Mesendoderm (in vitro differentiated cells): ENCODE results near the gene CDCA5.
A peak's percentile ranks its signal among the peaks of the same experiment; 100 is the strongest.

ENCODE experiments used
- DNase-seq: peaks from one replicate; pipeline ENCODE4 v3.0.0; 2013
- H2AK5ac ChIP-seq: 2 replicates; pipeline ENCODE4 v1.6.1; 2013; ENCODE audit warnings: low read length, inconsistent platforms
- H2BK120ac ChIP-seq: 2 replicates; pipeline ENCODE4 v1.6.1; 2013; ENCODE audit warnings: low read depth, mild to moderate bottlenecking, low read length, moderate library complexity, mixed read lengths
- H2BK15ac ChIP-seq: replicated peaks from 2 replicates; pipeline ENCODE4 v1.6.1; 2013; ENCODE audit warnings: low read depth, mild to moderate bottlenecking, moderate library complexity
- H2BK5ac ChIP-seq: 2 replicates; pipeline ENCODE4 v1.6.1; 2013; ENCODE audit warnings: low read length, inconsistent platforms
- H3K18ac ChIP-seq: 2 replicates; pipeline ENCODE4 v1.6.1; 2013; ENCODE audit warnings: mild to moderate bottlenecking, low read length, mixed read lengths
- H3K23ac ChIP-seq: one replicate; pipeline ENCODE4 v1.6.1; 2013; ENCODE audit warnings: low read length
- H3K27ac ChIP-seq: 2 replicates; pipeline ENCODE4 v1.5.1; 2013; ENCODE audit warnings: low read depth, mild to moderate bottlenecking, inconsistent platforms, low read length, moderate library complexity
- H3K27me3 ChIP-seq: 2 replicates; pipeline ENCODE4 v1.6.1; 2013; ENCODE audit warnings: low read length, control low read depth, mild to moderate bottlenecking, inconsistent platforms; ENCODE audit not compliant: insufficient read depth, poor library complexity
- H3K36me3 ChIP-seq: 2 replicates; pipeline ENCODE4 v1.6.1; 2013; ENCODE audit warnings: low read length, inconsistent platforms; ENCODE audit not compliant: control insufficient read depth, insufficient read depth
- H3K4ac ChIP-seq: one replicate; pipeline ENCODE4 v1.6.1; 2013; ENCODE audit warnings: low read depth, mild to moderate bottlenecking, low read length, moderate library complexity
- H3K4me1 ChIP-seq: 2 replicates; pipeline ENCODE4 v1.6.1; 2013; ENCODE audit warnings: low read depth, low read length, inconsistent platforms; ENCODE audit not compliant: control insufficient read depth
- H3K4me2 ChIP-seq: 2 replicates; pipeline ENCODE4 v1.6.1; 2013; ENCODE audit warnings: low read length
- H3K4me3 ChIP-seq: 2 replicates; pipeline ENCODE4 v1.5.1; 2013; ENCODE audit warnings: mild to moderate bottlenecking, low read length
- H3K56ac ChIP-seq: one replicate; pipeline ENCODE4 v1.6.1; 2013; ENCODE audit warnings: low read length
- H3K79me1 ChIP-seq: 2 replicates; pipeline ENCODE4 v1.6.1; 2013; ENCODE audit warnings: low read length, inconsistent platforms
- H3K79me2 ChIP-seq: 2 replicates; pipeline ENCODE4 v1.6.1; 2013; ENCODE audit warnings: mild to moderate bottlenecking, low read length; ENCODE audit not compliant: control insufficient read depth, insufficient read depth
- H3K9ac ChIP-seq: 2 replicates; pipeline ENCODE4 v1.6.1; 2013; ENCODE audit warnings: low read length, inconsistent platforms
- H4K5ac ChIP-seq: one replicate; pipeline ENCODE4 v1.6.1; 2013; ENCODE audit warnings: low read length
- H4K8ac ChIP-seq: one replicate; pipeline ENCODE4 v1.6.1; 2013; ENCODE audit warnings: low read depth, mild to moderate bottlenecking, control low read depth, low read length, moderate library complexity
- WGBS: extraction: QIAGEN DNeasy Blood & Tissue Kit; methylation state at CpG from one replicate; pipeline ENCODE4 v1.1.7; 2013; ENCODE audit warnings: low lambda C conversion rate, missing lambda C conversion rate; ENCODE audit not compliant: insufficient coverage; ENCODE audit errors: extremely low coverage; 5-methylcytosine and 5-hydroxymethylcytosine counted together

Gene CDCA5

DNA sequence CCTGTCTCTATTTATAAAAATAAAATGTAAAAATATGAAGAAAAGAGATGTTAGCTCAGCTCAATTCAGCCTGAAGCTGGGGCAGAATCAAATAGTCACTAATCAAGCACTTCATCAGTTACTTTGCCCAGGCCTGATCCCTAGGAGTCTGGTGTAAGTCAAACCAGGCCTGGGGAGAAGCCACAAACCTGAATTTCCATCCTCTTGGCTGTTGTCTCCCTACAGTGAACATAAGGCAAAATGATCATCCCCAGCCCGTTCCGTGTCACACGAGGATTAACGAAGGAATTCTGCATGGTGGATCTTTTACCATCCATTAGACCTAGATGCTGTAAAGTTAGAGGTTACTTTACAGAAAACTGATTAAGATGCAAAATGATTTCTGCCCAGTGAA is 19.0 kb downstream of the CDCA5 start:
- Histone ChIP-seq H3K4me1 (no peaks in the 10 kb centered on the region), H3K4me3 (no peak overlapping the region), H3K9ac (no peak overlapping the region), H3K56ac (no peak overlapping the region), H2BK15ac (no peak overlapping the region), H3K27ac (no peak overlapping the region), H3K4me2 (no peak overlapping the region), H3K79me2 (no peaks in the 10 kb centered on the region), H2BK5ac (no peak overlapping the region), H2AK5ac (no peak overlapping the region), H3K23ac (no peak overlapping the region), H3K27me3 (no peaks in the 10 kb centered on the region), H3K79me1 (no peaks in the 10 kb centered on the region), H3K36me3 (no peaks in the 10 kb centered on the region), H2BK120ac (no peak overlapping the region), H4K8ac (no peak overlapping the region), H3K4ac (no peak overlapping the region), H3K18ac (no peak overlapping the region), H4K5ac (no peak overlapping the region)
- WGBS, result no CpG with 5 or more reads among the region's 4 CpGs
- DNase-seq, result no peak

DNA sequence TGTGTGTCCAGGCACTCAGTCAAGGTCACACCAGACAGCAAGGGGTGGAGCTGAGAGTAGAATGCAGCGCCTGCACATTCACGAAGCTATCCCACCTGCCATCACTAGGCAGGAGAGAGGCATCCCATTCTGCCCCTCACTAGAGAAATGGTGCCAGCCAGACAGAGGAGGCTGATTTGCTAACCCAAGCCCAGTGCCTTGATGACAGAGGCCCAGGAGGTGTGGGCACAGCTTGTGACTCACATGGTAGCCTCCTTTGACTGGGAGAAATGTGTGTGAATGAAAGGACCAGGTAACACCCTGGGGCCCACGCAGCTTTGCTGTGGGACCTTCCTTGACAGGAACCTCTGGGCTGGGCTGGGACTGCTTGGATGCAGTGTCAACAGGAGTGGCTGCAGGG is 20.3 kb downstream of the CDCA5 start:
- Histone ChIP-seq H2AK5ac (no peak overlapping the region), H3K4me1 (no peaks in the 10 kb centered on the region), H3K27me3 (no peaks in the 10 kb centered on the region), H3K4ac (no peak overlapping the region), H2BK120ac (no peak overlapping the region), H3K36me3 (no peaks in the 10 kb centered on the region), H4K5ac (no peak overlapping the region), H3K9ac (no peak overlapping the region), H3K56ac (no peak overlapping the region), H3K23ac (no peak overlapping the region), H3K27ac (no peak overlapping the region), H2BK15ac (no peak overlapping the region), H4K8ac (no peak overlapping the region), H3K79me2 (no peaks in the 10 kb centered on the region), H3K4me3 (no peak overlapping the region), H3K18ac (no peak overlapping the region), H2BK5ac (no peak overlapping the region), H3K79me1 (no peaks in the 10 kb centered on the region), H3K4me2 (no peak overlapping the region)
- no CpG with 5 or more reads among the region's 3 CpGs for WGBS
- DNase-seq, result no peak

DNA sequence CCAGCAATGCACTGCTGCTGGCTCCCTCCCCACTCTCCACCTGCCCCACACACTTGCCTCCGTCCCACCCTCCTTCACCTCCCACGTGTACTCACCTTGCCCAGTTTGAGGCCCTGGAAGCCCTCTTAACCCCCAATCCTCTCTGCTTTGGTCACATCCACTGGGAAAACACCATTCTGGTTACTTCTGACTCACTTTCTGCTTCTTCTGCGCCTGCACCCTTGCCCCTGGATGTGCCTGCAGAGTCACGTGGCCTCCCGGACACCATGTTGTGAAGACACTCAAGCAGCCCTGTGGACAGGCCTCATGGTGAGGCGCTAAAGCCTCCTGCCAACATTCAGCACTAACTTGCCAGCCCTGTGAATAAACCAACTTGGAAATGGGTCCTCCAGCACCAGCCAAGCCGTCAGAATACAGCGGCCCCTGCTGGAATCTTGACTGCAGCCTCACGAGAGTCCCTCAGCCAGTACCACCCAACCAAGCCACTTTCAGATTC is 22.9 kb downstream of the CDCA5 start:
- Histone ChIP-seq H3K36me3 (no peaks in the 10 kb centered on the region), H3K79me2 (no peaks in the 10 kb centered on the region), H2BK5ac (no peak overlapping the region), H3K9ac (no peak overlapping the region), H3K4ac (no peak overlapping the region), H2BK15ac (no peak overlapping the region), H4K8ac (no peak overlapping the region), H3K23ac (no peak overlapping the region), H3K27me3 (no peaks in the 10 kb centered on the region), H3K79me1 (no peaks in the 10 kb centered on the region), H3K56ac (no peak overlapping the region), H3K4me3 (no peak overlapping the region), H3K27ac (no peak overlapping the region), H2BK120ac (no peak overlapping the region), H4K5ac (no peak overlapping the region), H3K4me1 (no peaks in the 10 kb centered on the region), H2AK5ac (no peak overlapping the region), H3K4me2 (no peak overlapping the region), H3K18ac (no peak overlapping the region)
- WGBS, result no CpG with 5 or more reads among the region's 9 CpGs
- peak; percentile 63 for DNase-seq

DNA sequence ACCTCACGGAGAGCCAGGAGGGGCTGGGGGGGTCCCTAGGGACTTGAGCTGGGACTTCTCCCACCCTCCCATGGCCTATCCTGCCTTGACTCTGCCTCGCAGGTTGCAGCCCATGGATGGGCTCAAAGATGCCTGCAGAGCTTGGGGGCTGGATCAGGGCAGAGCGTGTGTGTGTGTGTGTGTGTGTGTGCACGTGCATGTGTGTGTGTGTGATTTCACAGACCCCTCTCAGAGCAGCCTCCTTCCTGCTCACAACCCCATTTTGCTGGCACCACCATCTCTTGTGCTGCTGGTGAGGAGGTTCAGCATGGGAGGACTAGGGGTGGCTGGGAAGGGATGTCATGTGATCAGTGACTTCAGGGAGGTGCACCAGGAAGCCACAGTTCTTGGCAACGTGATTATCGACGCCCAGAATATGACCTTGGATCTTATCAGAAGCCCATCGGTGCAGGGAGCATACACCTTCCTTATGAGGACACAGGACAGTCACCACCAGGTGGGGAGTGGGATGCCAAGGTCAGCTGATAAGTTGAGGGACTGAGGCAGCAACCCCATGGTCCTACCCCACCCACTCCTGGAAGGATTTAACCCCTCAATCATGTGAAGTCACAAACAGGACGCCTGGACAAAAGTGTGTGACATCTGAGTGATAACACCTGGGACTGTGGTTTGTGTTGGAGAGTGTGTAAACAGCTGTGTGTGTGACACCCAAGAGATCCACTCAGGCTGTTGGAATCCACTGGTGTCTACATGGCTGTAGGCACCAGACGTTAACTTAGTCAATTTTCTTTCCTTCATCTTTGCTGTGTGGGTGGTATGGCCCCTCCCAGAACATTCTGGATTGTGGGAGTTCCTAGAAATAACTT is 23.6 kb downstream of the CDCA5 start:
- H2BK120ac ChIP-seq, result no peak overlapping the region
- DNase-seq, result no peak

DNA sequence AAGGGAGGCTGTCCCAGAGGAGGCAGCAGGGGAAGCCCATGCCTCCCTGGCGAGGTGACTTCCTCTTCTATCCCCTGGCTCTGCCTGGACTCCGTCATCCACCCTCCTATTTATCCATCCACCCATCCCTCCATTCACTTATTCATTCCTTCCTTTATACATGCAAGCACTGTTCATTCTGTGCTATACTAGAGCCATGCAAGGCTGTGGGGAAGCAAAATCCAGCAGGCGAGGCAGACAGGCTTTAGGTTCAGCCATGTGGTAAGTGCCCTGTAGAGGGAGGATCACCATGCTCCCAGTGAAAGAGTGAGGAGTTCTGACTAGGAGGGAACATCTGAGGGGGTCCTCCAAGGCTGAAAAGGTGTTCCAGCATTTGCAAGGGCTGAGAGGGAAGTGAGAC is 24.3 kb downstream of the CDCA5 start:
- H3K18ac ChIP-seq, result no peak overlapping the region
- no peak overlapping the region for H3K56ac ChIP-seq
- H2BK5ac ChIP-seq, result no peak overlapping the region
- no peak overlapping the region for H3K9ac ChIP-seq
- no peaks in the 10 kb centered on the region for H3K79me1 ChIP-seq
- H3K4ac ChIP-seq, result no peak overlapping the region
- no peaks in the 10 kb centered on the region for H3K27me3 ChIP-seq
- no peak overlapping the region for H2BK15ac ChIP-seq
- no peak overlapping the region for H2AK5ac ChIP-seq
- DNase-seq, result no peak
- no peak overlapping the region for H4K5ac ChIP-seq
- no peak overlapping the region for H2BK120ac ChIP-seq
- H3K79me2 ChIP-seq, result no peaks in the 10 kb centered on the region
- H3K36me3 ChIP-seq, result no peaks in the 10 kb centered on the region
- no peak overlapping the region for H4K8ac ChIP-seq
- no peak overlapping the region for H3K27ac ChIP-seq
- no peaks in the 10 kb centered on the region for H3K4me1 ChIP-seq
- no peak overlapping the region for H3K4me3 ChIP-seq
- H3K4me2 ChIP-seq, result no peak overlapping the region
- WGBS, result no CpG with 5 or more reads among the region's 3 CpGs
- no peak overlapping the region for H3K23ac ChIP-seq

More for the DNA sequence above, 23.6 kb downstream of the CDCA5 start:
- no peak overlapping the region for H2BK15ac ChIP-seq
- no peak overlapping the region for H3K4me2 ChIP-seq
- no peak overlapping the region for H3K56ac ChIP-seq
- H3K36me3 ChIP-seq, result no peaks in the 10 kb centered on the region
- no peak overlapping the region for H3K18ac ChIP-seq
- no peak overlapping the region for H4K5ac ChIP-seq
- H4K8ac ChIP-seq, result no peak overlapping the region
- H3K4me3 ChIP-seq, result no peak overlapping the region
- no peak overlapping the region for H3K9ac ChIP-seq
- no peak overlapping the region for H3K23ac ChIP-seq
- no peaks in the 10 kb centered on the region for H3K79me2 ChIP-seq
- no peak overlapping the region for H3K4ac ChIP-seq
- no peak overlapping the region for H2BK5ac ChIP-seq
- H2AK5ac ChIP-seq, result no peak overlapping the region
- no peaks in the 10 kb centered on the region for H3K79me1 ChIP-seq
- no peaks in the 10 kb centered on the region for H3K4me1 ChIP-seq
- no CpG with 5 or more reads among the region's 10 CpGs for WGBS
- no peak overlapping the region for H3K27ac ChIP-seq
- no peaks in the 10 kb centered on the region for H3K27me3 ChIP-seq
